ENCODE measurements around the gene SMG7. TPM values are rescaled to one million over a fixed set of nuclear protein-coding genes. Genes with fewer than 3 reads are reported as not detected.

Gene SMG7
- total RNA-seq, 4 donors from 2014 or later = 37.8 to 82.1 (median 58.9) TPM

- Histone ChIP-seq H3K27me3 (no peaks in the 10 kb centered on the region), H3K4me3 (replicated peaks in 1 of 3) (no peak overlapping the region), H3K27ac (no peak overlapping the region), H3K36me3 (no peaks in the 10 kb centered on the region), H3K4me1 (no peaks in the 10 kb centered on the region), H3K9me3 (no peaks in the 10 kb centered on the region)
- no peak for DNase-seq
- TF ChIP-seq POLR2A (IDR thresholded peaks at IDR 0.05) (no peak), CTCF (IDR thresholded peaks at IDR 0.05) (no peak)
- intact Hi-C loops (cut with DNase I) = no loop called here
Measured at GRCh38 chr1:183588827-183589226, 116.5 kb downstream of the SMG7 start.

GRCh38 chr1:183589384-183589783 is 117.1 kb downstream of the SMG7 start:
- Histone ChIP-seq H3K4me1 (no peaks in the 10 kb centered on the region), H3K27ac (no peak overlapping the region), H3K36me3 (no peaks in the 10 kb centered on the region), H3K27me3 (no peaks in the 10 kb centered on the region), H3K9me3 (no peaks in the 10 kb centered on the region), H3K4me3 (replicated peaks in 1 of 3) (no peak overlapping the region)
- DNase-seq = no peak
- TF ChIP-seq POLR2A (IDR thresholded peaks at IDR 0.05) (no peak), CTCF (IDR thresholded peaks at IDR 0.05) (no peak)
- intact Hi-C loops (cut with DNase I) = no loop called here
- whole genome bisulfite sequencing, 2 donors = 88 to 92% methylated on average over 5 of the region's 5 CpGs

- TF ChIP-seq POLR2A (IDR thresholded peaks at IDR 0.05) (no peak), CTCF (IDR thresholded peaks at IDR 0.05) (no peak)
- no peak overlapping the region for H3K27ac ChIP-seq
- no peak for DNase-seq
- no peaks in the 10 kb centered on the region for H3K36me3 ChIP-seq
- no peaks in the 10 kb centered on the region for H3K4me1 ChIP-seq
- intact Hi-C loops (cut with DNase I) = no loop called here
- H3K4me3 ChIP-seq (replicated peaks in 1 of 3) = no peak overlapping the region
- no peaks in the 10 kb centered on the region for H3K9me3 ChIP-seq
- no peaks in the 10 kb centered on the region for H3K27me3 ChIP-seq
- 86 to 96% methylated on average over 4 of the region's 4 CpGs for WGBS, 2 donors
Measured at GRCh38 chr1:183589874-183590243, 117.6 kb downstream of the SMG7 start.

- Histone ChIP-seq H3K36me3 (no peaks in the 10 kb centered on the region), H3K4me1 (no peaks in the 10 kb centered on the region), H3K9me3 (no peaks in the 10 kb centered on the region), H3K4me3 (replicated peaks in 1 of 3) (no peak within 1 kb of the TSS), H3K27ac (no peak within 1 kb of the TSS), H3K27me3 (no peaks in the 10 kb centered on the region)
- intact Hi-C loops (cut with DNase I) = no loop called here
- WGBS, 2 donors = 86 to 93% methylated on average over 6 of the region's 6 CpGs
- DNase-seq = no peak
- TF ChIP-seq CTCF (IDR thresholded peaks at IDR 0.05) (no peak), POLR2A (IDR thresholded peaks at IDR 0.05) (no peak)
Measured at GRCh38 chr1:183590244-183591191, 118.2 kb downstream of the SMG7 start, which contains the start of gene NCF2. Gene NCF2, minus strand, starts transcription at chr1:183590459. Its CDS starts 130 bp downstream, at chr1:183590329.

- 92 to 96% methylated on average over 7 of the region's 7 CpGs for WGBS, 2 donors
- intact Hi-C loops (cut with DNase I) = no loop called here
- no peak for DNase-seq
- no peak overlapping the region for H3K27ac ChIP-seq
- no peak for TF ChIP-seq POLR2A (IDR thresholded peaks at IDR 0.05)
- TF ChIP-seq CTCF (IDR thresholded peaks at IDR 0.05) = no peak
- H3K27me3 ChIP-seq = no peaks in the 10 kb centered on the region
- no peaks in the 10 kb centered on the region for H3K9me3 ChIP-seq
- H3K4me1 ChIP-seq = no peaks in the 10 kb centered on the region
- H3K36me3 ChIP-seq = no peaks in the 10 kb centered on the region
- no peak overlapping the region for H3K4me3 ChIP-seq (replicated peaks in 1 of 3)
Measured at GRCh38 chr1:183592733-183593132, 120.4 kb downstream of the SMG7 start.
